DMS 273 treated with DMSO at 0.1 percent for 48 hours (cell line): ENCODE measurements around the gene FGF8.
"Not testable (repeated sequence)": the region's sequence is repeated elsewhere in the genome, so short reads cannot be mapped to it uniquely, and the experiment has no call there.

Experiments used
- DNase-seq: peaks from one replicate; lab custom pipeline; 2025; lab: John Stamatoyannopoulos, UW

FGF8 gene

GRCh38 chr10:101775273-101776160 is at the start of gene FGF8:
Gene FGF8, minus strand, starts transcription at chr10:101776114. Its CDS starts 214 bp downstream, at chr10:101775900.
- no peak for DNase-seq

- DNase-seq = no peak
These were observed 48.8 kb upstream of the FGF8 start for GRCh38 chr10:101824736-101825135.

GRCh38 chr10:101818872-101819633 is 43.1 kb upstream of the FGF8 start:
- no peak for DNase-seq

GRCh38 chr10:101818119-101818871 is 42.4 kb upstream of the FGF8 start, which contains the start of gene OGA:
Gene OGA, minus strand, starts transcription at chr10:101818444. Its CDS starts 422 bp downstream, at chr10:101818022.
- peak; percentile 98 for DNase-seq

- DNase-seq = no peak
These were observed 41.6 kb upstream of the FGF8 start for GRCh38 chr10:101817337-101818118.

- no peak for DNase-seq
These were observed 41.0 kb upstream of the FGF8 start for GRCh38 chr10:101816913-101817336.

- no peak for DNase-seq
These were observed 40.5 kb upstream of the FGF8 start for GRCh38 chr10:101816376-101816775.

GRCh38 chr10:101814466-101815071 is 38.7 kb upstream of the FGF8 start:
- DNase-seq = no peak

GRCh38 chr10:101812606-101813005 is 36.7 kb upstream of the FGF8 start:
- no peak for DNase-seq

- DNase-seq = no peak
These were observed 31.2 kb upstream of the FGF8 start for GRCh38 chr10:101807158-101807557.

GRCh38 chr10:101803511-101803910 is 27.6 kb upstream of the FGF8 start:
- DNase-seq = no peak

- no peak for DNase-seq
These were observed 21.6 kb upstream of the FGF8 start for GRCh38 chr10:101797403-101798059.

GRCh38 chr10:101793526-101793925 is 17.6 kb upstream of the FGF8 start:
- DNase-seq = no peak

- no peak for DNase-seq
These were observed 13.8 kb upstream of the FGF8 start for GRCh38 chr10:101789686-101790085.

- not testable (repeated sequence) for DNase-seq
These were observed 13.3 kb upstream of the FGF8 start for GRCh38 chr10:101789231-101789630.

- no peak for DNase-seq
These were observed 9.9 kb upstream of the FGF8 start for GRCh38 chr10:101785801-101786200.

GRCh38 chr10:101784558-101784957 is 8.6 kb upstream of the FGF8 start:
- no peak for DNase-seq

GRCh38 chr10:101783736-101784118 is 7.8 kb upstream of the FGF8 start:
- DNase-seq = no peak

GRCh38 chr10:101782811-101783735 is 7.2 kb upstream of the FGF8 start, which contains the start of gene NPM3:
Gene NPM3, minus strand, starts transcription at chr10:101783446. Its CDS starts 56 bp downstream, at chr10:101783390.
- DNase-seq = peak; percentile 35
